ENCODE data around the gene CCDC71L. TPM values are rescaled to one million over a fixed set of nuclear protein-coding genes. Genes with fewer than 3 reads are reported as not detected.

CCDC71L gene
- polyA plus RNA-seq, 1 donor: 3.6 TPM

DNA sequence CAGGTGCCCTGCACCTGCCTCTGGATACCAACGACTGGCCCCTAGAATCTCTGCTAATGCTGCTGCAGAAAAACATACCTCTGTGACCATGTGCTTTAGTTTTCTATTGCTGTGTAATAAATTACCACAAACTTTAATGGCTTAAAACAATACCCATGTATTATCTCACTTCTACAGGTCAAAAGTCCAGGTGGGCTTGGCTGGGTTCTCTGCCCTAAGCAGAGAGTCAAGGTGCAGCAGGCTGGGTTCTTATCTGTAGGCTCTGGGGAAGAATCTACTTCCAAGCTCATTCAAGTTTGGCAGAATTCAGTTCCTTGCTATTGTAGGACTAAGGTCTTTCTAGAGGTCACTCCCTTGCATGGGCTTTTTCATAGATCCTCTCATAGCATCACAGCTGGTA, 52.3 kb downstream of the CCDC71L start:
- no peak for DNase-seq (ENCODE audit: low read depth)

Other genes with a start within 250 kb of the CCDC71L start
- 2.1 TPM for gene PIK3CG, start 204.1 kb upstream of the CCDC71L start, polyA plus RNA-seq (ENCODE audit: insufficient read length)